ENCODE measurements around the gene HIVEP3. TPM values are rescaled to one million over a fixed set of nuclear protein-coding genes. Genes with fewer than 3 reads are reported as not detected.
"Not testable (repeated sequence)": the region's sequence is repeated elsewhere in the genome, so short reads cannot be mapped to it uniquely, and the experiment has no call there.

Gene HIVEP3
- total RNA-seq, 3 donors from 2014 or later, result 4.9 to 6.5 (median 6.1) TPM

DNA sequence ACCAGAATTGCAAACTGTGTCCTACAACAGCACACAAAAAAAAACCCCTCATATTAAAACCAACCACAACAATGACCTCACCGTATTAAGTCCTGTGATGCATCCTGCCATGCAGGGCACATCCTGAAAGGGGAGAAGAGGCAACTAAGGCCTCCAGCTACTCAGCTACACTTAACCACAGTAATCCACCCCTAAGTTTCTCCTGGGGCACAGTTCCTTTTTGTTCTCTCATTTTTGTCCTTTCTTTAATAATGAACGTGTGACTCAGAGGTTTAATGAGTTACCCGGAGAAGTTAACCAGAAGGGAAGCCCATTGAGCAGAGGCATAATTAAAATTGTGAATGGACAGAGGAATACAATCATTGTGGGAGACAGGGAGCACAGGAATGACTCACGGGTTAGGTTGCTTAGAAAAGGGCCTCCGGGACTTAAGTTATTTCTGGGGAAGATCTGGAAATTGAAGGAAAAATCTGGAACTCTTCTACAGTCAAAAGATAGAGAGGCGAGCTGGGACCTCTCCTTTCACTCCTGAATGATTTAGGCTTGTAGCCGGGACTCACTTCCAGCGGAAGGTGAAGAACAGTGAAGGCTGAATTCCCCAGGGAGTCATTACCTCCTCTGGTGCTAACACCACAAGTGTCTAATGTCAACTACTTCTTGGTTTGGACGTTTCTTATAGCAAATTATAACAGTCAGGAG lies 36.9 kb upstream of the HIVEP3 start:
- Histone ChIP-seq H3K36me3 (ENCODE audit: low read depth) (no peaks in the 10 kb centered on the region), H3K4me3 (no peak overlapping the region), H3K9me3 (no peaks in the 10 kb centered on the region), H3K4me1 (ENCODE audit: low read depth) (no peaks in the 10 kb centered on the region)
- no peak for ATAC-seq
- no peak for DNase-seq
- intact Hi-C loops (cut with DNase I, micrococcal nuclease), result no loop called here
- TF ChIP-seq, protein P1, sequence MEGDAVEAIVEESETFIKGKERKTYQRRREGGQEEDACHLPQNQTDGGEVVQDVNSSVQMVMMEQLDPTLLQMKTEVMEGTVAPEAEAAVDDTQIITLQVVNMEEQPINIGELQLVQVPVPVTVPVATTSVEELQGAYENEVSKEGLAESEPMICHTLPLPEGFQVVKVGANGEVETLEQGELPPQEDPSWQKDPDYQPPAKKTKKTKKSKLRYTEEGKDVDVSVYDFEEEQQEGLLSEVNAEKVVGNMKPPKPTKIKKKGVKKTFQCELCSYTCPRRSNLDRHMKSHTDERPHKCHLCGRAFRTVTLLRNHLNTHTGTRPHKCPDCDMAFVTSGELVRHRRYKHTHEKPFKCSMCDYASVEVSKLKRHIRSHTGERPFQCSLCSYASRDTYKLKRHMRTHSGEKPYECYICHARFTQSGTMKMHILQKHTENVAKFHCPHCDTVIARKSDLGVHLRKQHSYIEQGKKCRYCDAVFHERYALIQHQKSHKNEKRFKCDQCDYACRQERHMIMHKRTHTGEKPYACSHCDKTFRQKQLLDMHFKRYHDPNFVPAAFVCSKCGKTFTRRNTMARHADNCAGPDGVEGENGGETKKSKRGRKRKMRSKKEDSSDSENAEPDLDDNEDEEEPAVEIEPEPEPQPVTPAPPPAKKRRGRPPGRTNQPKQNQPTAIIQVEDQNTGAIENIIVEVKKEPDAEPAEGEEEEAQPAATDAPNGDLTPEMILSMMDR (IDR thresholded peaks at IDR 0.05), result no peak

DNA sequence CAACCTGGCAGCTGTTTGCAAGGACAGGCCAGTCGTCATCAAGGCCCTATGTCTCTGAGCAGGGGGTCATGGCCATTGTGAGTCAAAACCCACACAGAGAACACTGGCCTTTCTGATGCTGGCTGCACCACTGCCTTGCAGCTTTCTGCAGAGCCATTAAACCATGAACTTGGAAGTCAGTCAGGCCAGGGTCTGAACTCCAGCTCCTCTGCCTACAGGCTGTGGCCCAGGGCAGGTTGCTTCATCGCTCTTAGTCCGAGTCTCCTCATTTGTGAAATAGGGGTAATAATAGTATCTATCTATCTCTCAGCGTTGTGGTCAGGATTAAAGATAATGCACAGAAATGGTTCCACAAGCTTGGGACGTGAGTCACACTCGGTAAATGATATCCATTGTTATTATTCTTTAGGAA lies 35.8 kb upstream of the HIVEP3 start:
- TF ChIP-seq, protein P1 (IDR thresholded peaks at IDR 0.05), result no peak
- DNase-seq (no peak), ATAC-seq (no peak)
- Histone ChIP-seq H3K36me3 (ENCODE audit: low read depth) (no peaks in the 10 kb centered on the region), H3K4me3 (no peak overlapping the region), H3K9me3 (no peaks in the 10 kb centered on the region), H3K4me1 (ENCODE audit: low read depth) (no peaks in the 10 kb centered on the region)
- intact Hi-C loops (cut with DNase I, micrococcal nuclease), result no loop called here

DNA sequence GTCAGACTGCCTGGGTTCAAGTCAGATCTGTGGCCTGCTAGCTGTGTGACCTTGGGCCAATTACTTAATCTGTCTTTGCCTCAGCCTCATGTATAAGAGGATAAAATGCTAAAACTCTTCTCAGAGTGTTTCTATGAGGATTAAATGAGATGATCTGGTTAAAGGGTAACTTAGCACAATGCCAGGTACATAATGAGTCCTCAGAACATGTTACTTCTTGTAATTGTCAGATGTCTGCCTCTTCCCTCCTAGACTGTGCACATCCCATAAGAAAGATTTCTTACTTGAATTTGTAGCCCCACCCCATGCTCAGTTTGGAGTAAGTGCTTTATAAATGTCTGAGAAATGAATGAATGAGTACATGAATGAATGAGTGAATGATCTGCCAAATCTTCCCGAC lies 34.6 kb upstream of the HIVEP3 start:
- H3K9me3 ChIP-seq, result no peaks in the 10 kb centered on the region
- no peak for ATAC-seq
- no peaks in the 10 kb centered on the region for H3K4me1 ChIP-seq (ENCODE audit: low read depth)
- TF ChIP-seq, protein P1 (IDR thresholded peaks at IDR 0.05), result no peak
- no peaks in the 10 kb centered on the region for H3K36me3 ChIP-seq (ENCODE audit: low read depth)
- intact Hi-C loops (cut with DNase I, micrococcal nuclease), result no loop called here
- DNase-seq, result no peak
- no peak overlapping the region for H3K4me3 ChIP-seq

DNA sequence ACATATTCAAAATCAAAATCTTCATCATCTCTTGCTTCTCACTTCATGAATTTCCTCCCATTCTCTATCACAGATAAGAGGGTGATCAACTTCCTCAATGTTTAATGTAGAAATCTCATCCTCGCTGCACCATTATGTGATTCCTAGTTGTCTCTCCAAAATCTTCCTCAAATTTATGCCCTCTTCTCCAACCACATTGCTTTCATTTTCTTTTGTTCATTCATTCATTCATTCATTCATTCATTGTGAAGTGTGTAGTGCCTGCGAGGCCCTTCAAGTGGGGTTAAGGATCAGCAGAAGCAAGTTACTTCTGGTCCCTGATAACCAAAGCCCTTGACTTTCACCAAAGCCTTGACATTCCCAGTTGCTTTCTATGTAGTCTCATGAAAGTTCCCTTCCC lies 33.5 kb upstream of the HIVEP3 start:
- no peaks in the 10 kb centered on the region for H3K9me3 ChIP-seq

DNA sequence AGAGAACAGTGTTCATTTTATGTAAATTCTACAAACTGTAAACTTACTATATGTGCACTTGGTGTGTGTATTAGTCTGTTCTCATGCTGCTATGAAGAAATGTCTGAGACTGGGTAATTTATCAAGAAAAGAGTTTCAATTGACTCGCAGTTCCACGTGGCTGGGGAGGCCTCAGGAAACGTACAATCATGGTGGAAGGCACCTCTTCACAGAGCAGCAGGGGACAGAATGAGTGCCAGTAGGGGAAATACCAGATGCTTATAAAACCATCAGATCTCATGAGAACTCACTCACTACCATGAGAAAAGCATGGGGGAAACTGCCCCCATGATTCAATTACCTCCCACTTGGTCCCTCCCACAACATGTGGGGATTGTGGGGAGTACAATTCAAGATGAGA lies 32.8 kb upstream of the HIVEP3 start:
- intact Hi-C loops (cut with DNase I, micrococcal nuclease); H3K4me1 ChIP-seq (ENCODE audit: low read depth); H3K4me3 ChIP-seq; ATAC-seq; H3K36me3 ChIP-seq (ENCODE audit: low read depth); H3K9me3 ChIP-seq; DNase-seq: not testable (repeated sequence)

More for the DNA sequence above, 33.5 kb upstream of the HIVEP3 start:
- no peaks in the 10 kb centered on the region for H3K36me3 ChIP-seq (ENCODE audit: low read depth)
- no peaks in the 10 kb centered on the region for H3K4me1 ChIP-seq (ENCODE audit: low read depth)
- DNase-seq, result no peak
- intact Hi-C loops (cut with DNase I, micrococcal nuclease), result no loop called here
- TF ChIP-seq, protein P1 (IDR thresholded peaks at IDR 0.05), result no peak
- H3K4me3 ChIP-seq, result no peak overlapping the region
- ATAC-seq, result no peak

DNA sequence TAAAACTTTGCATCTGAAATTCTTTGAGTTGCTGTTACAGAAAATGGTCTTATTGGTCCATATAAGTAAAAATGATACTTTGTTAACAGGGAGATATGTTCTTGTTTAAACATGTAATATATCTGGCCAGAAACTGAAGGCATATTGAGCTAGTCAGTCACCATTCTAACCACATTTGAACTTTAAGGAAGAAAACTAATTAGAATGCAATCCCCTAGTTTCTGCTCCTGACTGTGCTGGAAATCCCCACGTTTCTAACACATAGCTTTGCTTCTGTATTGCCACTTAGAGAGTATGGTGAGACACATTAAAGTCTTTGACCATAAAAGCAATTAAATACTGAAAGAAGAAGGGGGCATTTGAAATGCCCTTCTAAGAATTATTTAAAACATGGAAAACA lies 32.1 kb upstream of the HIVEP3 start:
- intact Hi-C loops (cut with DNase I, micrococcal nuclease), result no loop called here
- no peaks in the 10 kb centered on the region for H3K36me3 ChIP-seq (ENCODE audit: low read depth)
- TF ChIP-seq, protein P1 (IDR thresholded peaks at IDR 0.05), result no peak
- no peaks in the 10 kb centered on the region for H3K4me1 ChIP-seq (ENCODE audit: low read depth)
- H3K9me3 ChIP-seq, result no peaks in the 10 kb centered on the region
- ATAC-seq (no peak), DNase-seq (no peak)
- no peak overlapping the region for H3K4me3 ChIP-seq

DNA sequence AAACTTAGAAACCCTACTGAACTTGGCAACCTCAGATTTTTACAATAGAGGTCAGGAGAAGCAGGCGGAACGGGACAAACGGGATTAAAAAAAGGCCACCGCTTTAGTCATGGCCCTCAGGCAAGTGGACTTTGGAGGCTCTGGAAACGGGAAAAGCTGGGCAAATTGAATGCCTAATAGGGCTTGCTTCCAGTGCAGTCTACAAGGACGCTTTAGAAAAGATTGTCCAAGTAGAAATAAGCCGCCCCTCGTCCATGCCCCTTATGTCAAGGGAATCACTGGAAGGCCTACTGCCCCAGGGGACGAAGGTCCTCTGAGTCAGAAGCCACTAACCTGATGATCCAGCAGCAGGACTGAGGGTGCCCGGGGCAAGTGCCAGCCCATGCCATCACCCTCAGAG lies 27.2 kb upstream of the HIVEP3 start:
- ATAC-seq; H3K4me1 ChIP-seq (ENCODE audit: low read depth); H3K4me3 ChIP-seq; intact Hi-C loops (cut with DNase I, micrococcal nuclease); H3K36me3 ChIP-seq (ENCODE audit: low read depth); H3K9me3 ChIP-seq; DNase-seq: not testable (repeated sequence)

Data from mucosa of descending colon (tissue), 3 donors.